Measurements from ENCODE around the gene SARDH. TPM values are rescaled to one million over a fixed set of nuclear protein-coding genes. Genes with fewer than 3 reads are reported as not detected.

The SARDH gene
- total and polyA plus RNA-seq, 2 of the 13 experiments (the other 11 are each of a cell fraction or from before 2014, with no cell fraction given): 11.6 to 34.9 TPM

GRCh38 chr9:133715866-133716563 is 22.1 kb downstream of the SARDH start (continued):
- TF ChIP-seq ZNF510 (CRISPR knock-in tag; IDR thresholded peaks at IDR 0.05; ENCODE audit: low read depth) (peak; percentile 85; the same call in 1 of the 2 replicates), ZBTB26 (CRISPR knock-in tag; IDR thresholded peaks at IDR 0.05; ENCODE audit: borderline replicate concordance) (no peak; the same call in 1 of the 2 replicates), MEIS1 (CRISPR knock-in tag; IDR thresholded peaks at IDR 0.05; ENCODE audit: borderline replicate concordance) (0 out of 2 replicates have a peak, but pooled peaks have one; percentile 84), MNT (IDR thresholded peaks at IDR 0.05) (no peak), GABPB1 (CRISPR knock-in tag; IDR thresholded peaks at IDR 0.05) (peak; percentile 17; the same call in 1 of the 2 replicates), ZSCAN31 (CRISPR knock-in tag; IDR thresholded peaks at IDR 0.05; ENCODE audit: low read depth) (peak; percentile 49; the same call in 1 of the 2 replicates), ZNF605 (CRISPR knock-in tag; IDR thresholded peaks at IDR 0.05) (peak; percentile 84), USF2 (IDR thresholded peaks at IDR 0.05; ENCODE audit: low read depth, low read length) (no peak), USF2 (CRISPR knock-in tag; IDR thresholded peaks at IDR 0.05; ENCODE audit: borderline replicate concordance) (no peak), MXD4 (CRISPR knock-in tag; IDR thresholded peaks at IDR 0.05) (no peak), ZNF761 (CRISPR knock-in tag; conservative IDR thresholded peaks at IDR 0.05) (0 out of 2 replicates have a peak, but pooled peaks have one; percentile 83), GLMP (CRISPR knock-in tag; IDR thresholded peaks at IDR 0.05; ENCODE audit: borderline replicate concordance) (no peak), HMGXB4 (CRISPR knock-in tag; IDR thresholded peaks at IDR 0.05; ENCODE audit: borderline replicate concordance in 1 of 2, low read depth in 1 of 2) (peak in 1 of 2 experiments; percentile 41; a peak in 1 of 4 replicates), ZNF235 (CRISPR knock-in tag; IDR thresholded peaks at IDR 0.05; ENCODE audit: borderline replicate concordance) (no peak), GZF1 (CRISPR knock-in tag; IDR thresholded peaks at IDR 0.05) (no peak)
